Brain microvascular endothelial cell (primary cell): ENCODE measurements around the gene TMEM202.

Source experiments
- DNase-seq: peaks from one replicate; pipeline ENCODE4 v3.0.0-alpha.2; 2020
- H3K27ac ChIP-seq: fragments of 250-450 bp; sonication (Bioruptor Pico); 2 replicates; pipeline ENCODE4 v1.5.1; 2020; ENCODE audit warnings: mild to moderate bottlenecking, moderate library complexity
- H3K27me3 ChIP-seq: fragments of 250-450 bp; sonication (Bioruptor Pico); replicated peaks from 2 replicates; pipeline ENCODE4 v1.5.1; 2020; ENCODE audit warnings: mild to moderate bottlenecking
- H3K36me3 ChIP-seq: fragments of 250-450 bp; sonication (Bioruptor Pico); replicated peaks from 2 replicates; pipeline ENCODE4 v1.5.1; 2020; ENCODE audit warnings: mild to moderate bottlenecking
- H3K4me3 ChIP-seq: 2 replicates; pipeline ENCODE4 v1.5.1; 2011; ENCODE audit warnings: low read depth, mild to moderate bottlenecking, control low read depth, low read length, moderate library complexity
- in situ Hi-C: cut with HindIII; loops from 2 replicates; pipeline ENCODE4 v1.10.0; 2017; ENCODE audit warnings: low sequenced_read_pairs, low pct_ligation_motif_present
- TF ChIP-seq, protein P1 (sequence below): IDR thresholded peaks from 2 replicates; pipeline ENCODE4 v1.5.1; 2011; ENCODE audit warnings: low read depth, mild to moderate bottlenecking, moderate library complexity, low read length, control low read depth, inconsistent platforms; ENCODE audit errors: missing control alignments

TMEM202 gene, protein sequence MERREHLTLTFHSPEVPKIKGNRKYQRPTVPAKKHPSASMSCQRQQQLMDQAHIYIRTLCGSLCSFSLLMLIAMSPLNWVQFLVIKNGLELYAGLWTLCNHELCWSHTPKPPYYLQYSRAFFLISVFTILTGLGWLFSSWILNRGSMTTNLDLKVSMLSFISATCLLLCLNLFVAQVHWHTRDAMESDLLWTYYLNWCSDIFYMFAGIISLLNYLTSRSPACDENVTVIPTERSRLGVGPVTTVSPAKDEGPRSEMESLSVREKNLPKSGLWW

DNA sequence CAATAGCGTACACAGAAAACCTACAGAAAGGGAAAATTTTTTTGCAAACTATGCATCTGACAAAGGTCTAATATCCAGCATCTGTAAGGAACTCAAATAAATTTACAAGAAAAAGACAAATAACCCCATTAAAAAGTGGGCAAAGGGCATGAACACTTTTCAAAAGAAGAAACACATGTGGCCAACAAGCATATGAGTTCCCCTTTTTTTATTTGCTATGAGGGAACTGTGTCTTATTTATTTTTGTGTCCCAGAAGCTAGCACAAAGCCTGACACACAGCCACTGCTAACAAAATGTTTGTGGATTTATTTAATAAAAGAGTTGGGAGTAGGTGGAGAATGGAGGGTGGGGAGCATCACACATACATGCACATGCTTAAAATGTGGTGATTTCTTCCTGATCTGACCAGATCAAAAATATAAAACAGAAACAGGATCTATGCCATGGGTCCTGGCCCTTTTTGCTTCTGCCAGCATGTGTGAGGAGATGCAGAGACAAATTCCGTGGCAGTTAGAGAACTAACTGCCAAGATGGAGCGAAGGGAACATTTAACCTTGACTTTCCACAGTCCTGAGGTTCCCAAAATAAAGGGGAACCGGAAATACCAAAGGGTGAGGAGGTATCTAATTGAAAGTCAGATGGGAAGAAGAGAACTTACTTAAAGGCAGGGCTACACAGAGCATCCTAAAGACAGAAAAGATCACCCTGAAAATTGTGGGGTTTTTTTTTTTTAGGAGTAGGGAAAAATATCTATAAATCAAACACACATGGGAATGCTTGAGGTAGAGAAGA, at the start of gene TMEM202:
TMEM202 (plus strand) TSS at position 510 of the 793 bp plus-strand sequence; CDS start at position 532, 22 bp downstream.
- in situ Hi-C loops = no loop called here
- Histone ChIP-seq H3K36me3 (no peaks in the 10 kb centered on the region), H3K4me3 (no peak within 1 kb of the TSS), H3K27me3 (peaks cover 2% of the 10 kb centered on the region), H3K27ac (no peak within 1 kb of the TSS)
- DNase-seq = no peak
- TF ChIP-seq, protein P1, sequence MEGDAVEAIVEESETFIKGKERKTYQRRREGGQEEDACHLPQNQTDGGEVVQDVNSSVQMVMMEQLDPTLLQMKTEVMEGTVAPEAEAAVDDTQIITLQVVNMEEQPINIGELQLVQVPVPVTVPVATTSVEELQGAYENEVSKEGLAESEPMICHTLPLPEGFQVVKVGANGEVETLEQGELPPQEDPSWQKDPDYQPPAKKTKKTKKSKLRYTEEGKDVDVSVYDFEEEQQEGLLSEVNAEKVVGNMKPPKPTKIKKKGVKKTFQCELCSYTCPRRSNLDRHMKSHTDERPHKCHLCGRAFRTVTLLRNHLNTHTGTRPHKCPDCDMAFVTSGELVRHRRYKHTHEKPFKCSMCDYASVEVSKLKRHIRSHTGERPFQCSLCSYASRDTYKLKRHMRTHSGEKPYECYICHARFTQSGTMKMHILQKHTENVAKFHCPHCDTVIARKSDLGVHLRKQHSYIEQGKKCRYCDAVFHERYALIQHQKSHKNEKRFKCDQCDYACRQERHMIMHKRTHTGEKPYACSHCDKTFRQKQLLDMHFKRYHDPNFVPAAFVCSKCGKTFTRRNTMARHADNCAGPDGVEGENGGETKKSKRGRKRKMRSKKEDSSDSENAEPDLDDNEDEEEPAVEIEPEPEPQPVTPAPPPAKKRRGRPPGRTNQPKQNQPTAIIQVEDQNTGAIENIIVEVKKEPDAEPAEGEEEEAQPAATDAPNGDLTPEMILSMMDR = no peak

DNA sequence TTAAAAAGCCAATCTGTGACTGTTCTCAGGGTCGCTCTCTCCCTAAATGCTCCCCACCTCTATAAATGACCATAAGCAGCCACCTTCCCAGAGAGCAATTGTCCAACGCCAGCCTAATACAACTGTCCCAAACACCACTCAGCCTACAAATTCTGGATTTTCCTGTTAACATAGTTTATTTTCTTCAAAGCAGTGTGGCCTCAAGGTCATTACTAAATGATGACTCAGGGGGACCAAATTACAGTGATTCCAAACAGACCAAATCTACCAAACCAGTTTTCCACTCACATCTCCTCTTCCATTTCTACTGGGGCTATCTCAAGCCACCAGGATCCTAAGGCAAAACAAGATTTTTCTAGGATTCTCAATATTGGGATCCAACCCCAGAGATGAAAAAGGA, 44.8 kb upstream of the TMEM202 start:
- H3K36me3 ChIP-seq = peaks cover 26% of the 10 kb centered on the region
- no peaks in the 10 kb centered on the region for H3K27me3 ChIP-seq
- no peak overlapping the region for H3K4me3 ChIP-seq
- TF ChIP-seq, protein P1 = no peak
- in situ Hi-C loops = no loop called here
- H3K27ac ChIP-seq = no peak overlapping the region
- DNase-seq = no peak

DNA sequence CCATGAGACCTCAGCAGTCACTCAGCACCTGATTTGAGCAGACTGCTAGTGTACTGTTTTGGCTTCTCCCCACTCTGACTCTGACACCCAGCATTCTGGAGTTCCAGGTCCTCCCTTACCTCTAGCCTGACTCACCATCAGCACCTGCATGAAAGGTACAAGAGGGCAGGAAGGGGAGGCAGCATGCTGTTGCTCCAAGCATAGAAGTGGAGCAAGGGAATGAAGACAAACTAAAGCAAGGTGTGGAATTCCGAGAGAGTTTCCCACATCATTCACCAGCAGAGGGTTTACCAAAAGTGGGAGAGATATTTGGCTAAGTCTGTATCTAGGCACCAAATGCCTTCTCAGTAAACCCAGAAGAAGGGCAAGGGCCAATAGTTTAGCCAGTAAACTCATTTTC, 43.6 kb upstream of the TMEM202 start:
- TF ChIP-seq, protein P1 = no peak
- in situ Hi-C loops = no loop called here
- DNase-seq = no peak
- Histone ChIP-seq H3K27me3 (no peaks in the 10 kb centered on the region), H3K36me3 (peaks cover 24% of the 10 kb centered on the region), H3K4me3 (no peak overlapping the region), H3K27ac (no peak overlapping the region)

DNA sequence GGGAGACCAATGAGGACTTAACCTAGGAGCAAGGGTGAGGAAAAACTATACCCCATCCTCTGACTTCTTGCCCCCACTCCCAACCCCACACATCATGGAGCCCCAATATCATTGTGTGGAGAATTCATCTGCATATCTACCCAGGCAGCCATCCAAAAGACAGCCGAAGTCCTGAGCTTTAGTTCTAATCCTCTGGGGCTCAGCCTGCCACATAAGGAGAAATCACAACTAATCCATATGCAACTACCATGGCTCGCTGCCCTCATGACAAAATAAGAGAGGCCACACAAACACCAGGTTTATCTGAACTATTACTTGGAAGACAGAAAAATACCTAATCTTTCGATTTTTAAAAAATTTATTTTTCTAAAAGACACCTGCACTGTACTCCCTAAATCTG, 40.0 kb upstream of the TMEM202 start:
- in situ Hi-C loops = no loop called here
- no peak for DNase-seq
- H3K27ac ChIP-seq = no peak overlapping the region
- peaks cover 2% of the 10 kb centered on the region for H3K36me3 ChIP-seq
- no peaks in the 10 kb centered on the region for H3K27me3 ChIP-seq
- TF ChIP-seq, protein P1 = no peak
- H3K4me3 ChIP-seq = no peak overlapping the region

DNA sequence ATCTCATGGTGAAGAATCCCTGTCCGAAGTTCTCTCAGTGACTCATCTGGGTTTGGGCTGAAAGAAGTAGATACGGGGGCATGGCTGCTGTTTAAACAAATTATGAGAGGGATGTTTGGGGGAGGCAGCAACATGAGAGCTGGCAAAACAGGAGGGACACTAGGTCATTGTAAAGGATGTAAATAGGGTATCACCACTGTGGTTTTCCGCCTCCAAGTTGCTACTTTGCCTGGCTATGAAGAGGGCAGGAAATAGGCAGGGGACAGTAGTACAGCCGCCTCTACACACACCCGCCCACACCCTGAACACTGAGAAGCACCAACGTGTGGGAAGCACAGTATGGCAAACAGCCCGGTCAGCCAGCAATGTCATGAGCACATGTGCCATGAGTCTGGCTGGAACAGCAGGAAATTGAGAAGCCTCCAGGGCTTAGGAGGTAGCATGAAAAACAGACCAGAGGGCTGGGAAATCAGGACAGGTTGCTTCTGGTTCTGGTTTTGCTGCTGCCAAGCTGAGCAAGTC, 39.4 kb upstream of the TMEM202 start:
- TF ChIP-seq, protein P1 = no peak
- Histone ChIP-seq H3K27ac (no peak overlapping the region), H3K4me3 (no peak overlapping the region), H3K27me3 (no peaks in the 10 kb centered on the region), H3K36me3 (peaks cover 2% of the 10 kb centered on the region)
- peak; percentile 61 for DNase-seq
- in situ Hi-C loops = no loop called here
